HG02642 (cell line): Measurements from ENCODE around the gene DYNLT2.

ENCODE experiments used
- ATAC-seq: cut with Tn5 transposase; IDR thresholded peaks from one replicate; pipeline ENCODE4 v1.9.1; 2021; ENCODE audit warnings: mild to moderate bottlenecking; ENCODE audit not compliant: unreplicated experiment, poor library complexity

Gene DYNLT2

GRCh38 chr6:169751242-169752073 is at the start of gene DYNLT2, which contains the start of gene ERMARD:
Gene DYNLT2, minus strand, starts transcription at chr6:169751572. Its CDS starts 114 bp downstream, at chr6:169751458.
Gene ERMARD, plus strand, starts transcription at chr6:169751622. Its CDS starts 36 bp downstream, at chr6:169751658.
- ATAC-seq = peak; percentile 96

GRCh38 chr6:169800668-169801395 is 49.5 kb upstream of the DYNLT2 start:
- no peak for ATAC-seq

- ATAC-seq = no peak
Observed at GRCh38 chr6:169800116-169800667, 48.8 kb upstream of the DYNLT2 start.

- ATAC-seq = no peak
Observed at GRCh38 chr6:169799474-169799926, 48.1 kb upstream of the DYNLT2 start.

GRCh38 chr6:169798764-169799473 is 47.5 kb upstream of the DYNLT2 start:
- ATAC-seq = no peak

- ATAC-seq = no peak
Observed at GRCh38 chr6:169795196-169795595, 43.8 kb upstream of the DYNLT2 start.

- ATAC-seq = no peak
Observed at GRCh38 chr6:169794317-169795055, 43.1 kb upstream of the DYNLT2 start.

- no peak for ATAC-seq
Observed at GRCh38 chr6:169793408-169793807, 42.0 kb upstream of the DYNLT2 start.

- ATAC-seq = no peak
Observed at GRCh38 chr6:169792306-169793015, 41.1 kb upstream of the DYNLT2 start.

- ATAC-seq = no peak
Observed at GRCh38 chr6:169791721-169792131, 40.4 kb upstream of the DYNLT2 start.

GRCh38 chr6:169789944-169790927 is 38.9 kb upstream of the DYNLT2 start:
- ATAC-seq = peak; percentile 96

GRCh38 chr6:169789146-169789943 is 38.0 kb upstream of the DYNLT2 start:
- ATAC-seq = no peak

- ATAC-seq = no peak
Observed at GRCh38 chr6:169788809-169789145, 37.4 kb upstream of the DYNLT2 start.

GRCh38 chr6:169787797-169788196 is 36.4 kb upstream of the DYNLT2 start:
- no peak for ATAC-seq

- ATAC-seq = no peak
Observed at GRCh38 chr6:169786349-169786748, 35.0 kb upstream of the DYNLT2 start.

- no peak for ATAC-seq
Observed at GRCh38 chr6:169785566-169785965, 34.2 kb upstream of the DYNLT2 start.

- no peak for ATAC-seq
Observed at GRCh38 chr6:169784821-169785340, 33.5 kb upstream of the DYNLT2 start.
